GM23338 (cell line): ENCODE data around the gene CHST6. TPM values are rescaled to one million over a fixed set of nuclear protein-coding genes. Genes with fewer than 3 reads are reported as not detected.

ENCODE experiments used
- ATAC-seq: fragments of 200-7000 bp; cut with Tn5 transposase; 3 replicates; pipeline ENCODE4 v1.9.1; 2020
- DNase-seq: peaks from one replicate; pipeline ENCODE4 v3.0.0-alpha.2; 2015; ENCODE audit warnings: low spot score
- H2AFZ ChIP-seq: fragments of 200-600 bp; sonication (generic); 2 replicates; pipeline ENCODE4 v1.8.0; 2016; ENCODE audit warnings: antibody characterized with exemption, mild to moderate bottlenecking, moderate library complexity
- H3F3A ChIP-seq: fragments of 200-600 bp; sonication (generic); replicated peaks from 2 replicates; pipeline ENCODE4 v1.8.0; 2017; ENCODE audit warnings: antibody characterized with exemption, mixed run types, low read depth
- H3K27ac ChIP-seq: fragments of 200-600 bp; sonication (generic); 2 replicates; pipeline ENCODE4 v1.6.1; 2016; ENCODE audit warnings: low read depth
- H3K27me3 ChIP-seq: fragments of 200-600 bp; sonication (generic); 2 replicates; pipeline ENCODE4 v1.8.0; 2016; ENCODE audit warnings: mild to moderate bottlenecking, mixed run types, moderate library complexity; ENCODE audit not compliant: insufficient read depth
- H3K36me3 ChIP-seq: fragments of 200-600 bp; sonication (generic); 2 replicates; pipeline ENCODE4 v1.8.0; 2016; ENCODE audit warnings: mild to moderate bottlenecking; ENCODE audit not compliant: insufficient read depth
- H3K4me1 ChIP-seq: fragments of 200-600 bp; sonication (generic); 2 replicates; pipeline ENCODE4 v1.8.0; 2016; ENCODE audit warnings: mild to moderate bottlenecking, moderate library complexity; ENCODE audit not compliant: insufficient read depth
- H3K4me2 ChIP-seq: fragments of 200-600 bp; sonication (generic); 2 replicates; pipeline ENCODE4 v1.7.1; 2017; ENCODE audit warnings: mixed run types
- H3K4me3 ChIP-seq: fragments of 200-600 bp; sonication (generic); 2 replicates; pipeline ENCODE4 v1.6.1; 2016; ENCODE audit warnings: mixed run types
- H3K79me2 ChIP-seq: fragments of 200-600 bp; sonication (generic); replicated peaks from 2 replicates; pipeline ENCODE4 v1.8.0; 2017; ENCODE audit warnings: mild to moderate bottlenecking; ENCODE audit not compliant: insufficient read depth
- H3K9me2 ChIP-seq: fragments of 200-600 bp; sonication (generic); 2 replicates; pipeline ENCODE4 v1.8.0; 2017; ENCODE audit not compliant: insufficient read depth
- H4K20me1 ChIP-seq: fragments of 200-600 bp; sonication (generic); replicated peaks from 2 replicates; pipeline ENCODE4 v1.8.0; 2017; ENCODE audit warnings: mild to moderate bottlenecking; ENCODE audit not compliant: insufficient read depth
- H3K27ac Mint-ChIP-seq: 2 replicates; pipeline ENCODE4 v1.8.0; 2020; ENCODE audit warnings: inconsistent platforms, mild to moderate bottlenecking, moderate library complexity, mixed read lengths
- H3K27me3 Mint-ChIP-seq: 3 replicates; pipeline ENCODE4 v1.8.0; 2022; ENCODE audit warnings: low read depth, mild to moderate bottlenecking, moderate library complexity, mixed read lengths, inconsistent platforms; ENCODE audit not compliant: insufficient read depth, poor library complexity
- H3K36me3 Mint-ChIP-seq: 3 replicates; pipeline ENCODE4 v1.8.0; 2021; ENCODE audit warnings: low read depth, mild to moderate bottlenecking, inconsistent platforms, moderate library complexity, mixed read lengths
- H3K4me1 Mint-ChIP-seq: 3 replicates; pipeline ENCODE4 v1.8.0; 2020; ENCODE audit warnings: mild to moderate bottlenecking, inconsistent platforms, mixed read lengths
- H3K4me3 Mint-ChIP-seq: 3 replicates; pipeline ENCODE4 v1.8.0; 2021; ENCODE audit warnings: moderate library complexity, mild to moderate bottlenecking, inconsistent platforms, mixed read lengths
- H3K9me3 Mint-ChIP-seq: 3 replicates; pipeline ENCODE4 v1.8.0; 2020; ENCODE audit warnings: moderate library complexity, mild to moderate bottlenecking, inconsistent platforms, mixed read lengths
- CREB1 ChIP-seq: fragments of 250-450 bp; sonication (Bioruptor Pico); IDR thresholded peaks from 2 replicates; pipeline ENCODE4 v1.5.0; 2020; ENCODE audit warnings: low read depth, mild to moderate bottlenecking, moderate library complexity
- CTCF ChIP-seq, 2 experiments: fragments of 200-600 bp in 1 of 2; sonication (generic) in 1 of 2; conservative IDR thresholded peaks; 2 replicates each; pipeline versions ENCODE4 v1.5.1 to v1.6.1; 2016 to 2017; ENCODE audit warnings: antibody characterized with exemption in 2 of 2, low read depth in 2 of 2, mild to moderate bottlenecking in 2 of 2, moderate library complexity in 1 of 2
- ETS1 ChIP-seq: IDR thresholded peaks from 2 replicates; pipeline ENCODE4 v1.6.1; 2016; ENCODE audit warnings: antibody characterized with exemption
- EZH2 ChIP-seq: fragments of 200-600 bp; sonication (generic); IDR thresholded peaks from one replicate; pipeline ENCODE4 v1.8.0; 2017; ENCODE audit warnings: antibody characterized with exemption, mild to moderate bottlenecking, low read depth; ENCODE audit not compliant: unreplicated experiment
- EZH2phosphoT487 ChIP-seq: fragments of 200-600 bp; sonication (generic); IDR thresholded peaks from one replicate; pipeline ENCODE4 v1.8.1; 2018; ENCODE audit warnings: antibody characterized with exemption; ENCODE audit not compliant: unreplicated experiment
- JUNB ChIP-seq: IDR thresholded peaks from one replicate; pipeline ENCODE4 v1.6.1; 2016; ENCODE audit warnings: antibody characterized with exemption; ENCODE audit not compliant: unreplicated experiment
- NANOG ChIP-seq: IDR thresholded peaks from 2 replicates; pipeline ENCODE4 v1.6.1; 2016; ENCODE audit warnings: antibody characterized with exemption, borderline replicate concordance
- POLR2AphosphoS5 ChIP-seq: IDR thresholded peaks from 2 replicates; pipeline ENCODE4 v1.6.1; 2016; ENCODE audit warnings: antibody characterized with exemption, low read depth
- REST ChIP-seq: IDR thresholded peaks from one replicate; pipeline ENCODE4 v1.6.1; 2018; ENCODE audit warnings: antibody characterized with exemption; ENCODE audit not compliant: unreplicated experiment
- STAT1 ChIP-seq: IDR thresholded peaks from one replicate; pipeline ENCODE4 v1.6.1; 2016; ENCODE audit warnings: antibody characterized with exemption; ENCODE audit not compliant: unreplicated experiment
- ZNF114 ChIP-seq: fragments of 250-450 bp; sonication (Bioruptor Pico); IDR thresholded peaks from 2 replicates; pipeline ENCODE4 v1.5.0; 2020; ENCODE audit warnings: mild to moderate bottlenecking, moderate library complexity
- ZNF331 ChIP-seq: fragments of 250-450 bp; sonication (Bioruptor Pico); IDR thresholded peaks from 2 replicates; pipeline ENCODE4 v1.5.0; 2020; ENCODE audit warnings: low read depth, mild to moderate bottlenecking, moderate library complexity
- polyA plus RNA-seq: library from polyadenylated mRNA; unstranded; fragments of >200 nt; fragmentation: Nextera tagmentation; extraction: Ambion mirVana; gene quantifications from 2 replicates; pipeline ENCODE4 v1.2.1, GENCODE V29; 2016
- total RNA-seq: library from RNA; depleted of rRNA; stranded (reverse); fragments of >200 nt; shearing (Covaris generic); gene quantifications from 2 replicates; pipeline ENCODE4 v1.2.3, GENCODE V29; 2014

Gene CHST6
- total and polyA plus RNA-seq, 2 experiments from 2014 or later, result 2.7 to 22.2 TPM

- no peak for TF ChIP-seq REST
- TF ChIP-seq JUNB, result no peak
Observed at GRCh38 chr16:75446416-75446815, 48.8 kb downstream of the CHST6 start (continued).

GRCh38 chr16:75445298-75445697 is 49.9 kb downstream of the CHST6 start:
- 0 out of 2 replicates have a peak, but pooled peaks cover 3% of the 10 kb centered on the region for H3K9me2 ChIP-seq
- peaks cover 12% of the 10 kb centered on the region; the same call in 1 of the 2 replicates for H3K79me2 ChIP-seq
- ATAC-seq (no peak; the same call in 2 of the 3 replicates), DNase-seq (peak; percentile 27)
- no peak overlapping the region for H3K4me2 ChIP-seq
- Mint-ChIP-seq H3K27me3 (no peaks in the 10 kb centered on the region), H3K27ac (no peak overlapping the region), H3K4me3 (no peak overlapping the region), H3K9me3 (no peaks in the 10 kb centered on the region), H3K36me3 (peaks cover 5% of the 10 kb centered on the region; the same call in 2 of the 3 replicates), H3K4me1 (no peaks in the 10 kb centered on the region)
- no peaks in the 10 kb centered on the region; the same call in 1 of the 2 replicates for H4K20me1 ChIP-seq
- no peaks in the 10 kb centered on the region for H3K27me3 ChIP-seq
- H3F3A ChIP-seq, result no peaks in the 10 kb centered on the region
- H3K4me3 ChIP-seq, result no peak overlapping the region
- H2AFZ ChIP-seq, result no peak overlapping the region
- no peak overlapping the region for H3K27ac ChIP-seq
- no peaks in the 10 kb centered on the region for H3K36me3 ChIP-seq
- H3K4me1 ChIP-seq, result peaks cover 3% of the 10 kb centered on the region; the same call in 1 of the 2 replicates
- TF ChIP-seq CTCF (conservative IDR thresholded peaks at IDR 0.05; ENCODE audit: low read depth in 2 of 2), result no peak
- TF ChIP-seq ZNF331 (CRISPR knock-in tag), result no peak
- TF ChIP-seq ZNF114, result no peak
- TF ChIP-seq ETS1, result no peak
- TF ChIP-seq STAT1, result no peak
- no peak for TF ChIP-seq CREB1 (CRISPR knock-in tag)
- no peak for TF ChIP-seq EZH2
- no peak for TF ChIP-seq REST
- no peak for TF ChIP-seq EZH2phosphoT487
- TF ChIP-seq NANOG, result no peak
- TF ChIP-seq POLR2AphosphoS5, result no peak
- no peak for TF ChIP-seq JUNB
